ENCODE results near the gene PMS1. TPM values are rescaled to one million over a fixed set of nuclear protein-coding genes. Genes with fewer than 3 reads are reported as not detected.

The PMS1 gene
- total and polyA plus RNA-seq, 2 donors from 2014 or later = 6.9 to 23.5 TPM

- no peak for DNase-seq
- intact Hi-C loops (cut with DNase I) = no loop called here
- no peak overlapping the region for H3K27ac ChIP-seq (ENCODE audit: low read depth in 2 of 2, low read length in 2 of 2)
- no peaks in the 10 kb centered on the region for H3K36me3 ChIP-seq (ENCODE audit: control insufficient read depth in 2 of 3, insufficient read depth in 3 of 3, low read length in 3 of 3)
- no peaks in the 10 kb centered on the region for H3K27me3 ChIP-seq (ENCODE audit: control insufficient read depth, insufficient read depth, low read length)
- no peak for FAIRE-seq
- no peaks in the 10 kb centered on the region for H3K9me3 ChIP-seq (ENCODE audit: control insufficient read depth in 2 of 3, insufficient read depth in 1 of 3, low read length in 3 of 3)
- TF ChIP-seq CTCF (IDR thresholded peaks at IDR 0.05; ENCODE audit: borderline replicate concordance, extremely low read depth, insufficient read depth) = no peak
- H3K9ac ChIP-seq (ENCODE audit: low read length in 3 of 3) = no peak overlapping the region
- no peak overlapping the region for H3K4me3 ChIP-seq (ENCODE audit: low read length in 3 of 3)
- H3K4me1 ChIP-seq (ENCODE audit: control insufficient read depth in 2 of 3, insufficient read depth in 2 of 3, low read depth in 1 of 3, low read length in 3 of 3) = no peaks in the 10 kb centered on the region
These were observed 112.6 kb downstream of the PMS1 start for GRCh38 chr2:189896809-189897208.

GRCh38 chr2:189899101-189899500, 114.9 kb downstream of the PMS1 start:
- DNase-seq (no peak), FAIRE-seq (no peak)
- no peaks in the 10 kb centered on the region for H3K9me3 ChIP-seq (ENCODE audit: control insufficient read depth in 2 of 3, insufficient read depth in 1 of 3, low read length in 3 of 3)
- H3K4me3 ChIP-seq (ENCODE audit: low read length in 3 of 3) = no peak overlapping the region
- no peaks in the 10 kb centered on the region for H3K4me1 ChIP-seq (ENCODE audit: control insufficient read depth in 2 of 3, insufficient read depth in 2 of 3, low read depth in 1 of 3, low read length in 3 of 3)
- H3K9ac ChIP-seq (ENCODE audit: low read length in 3 of 3) = no peak overlapping the region
- H3K27ac ChIP-seq (ENCODE audit: low read depth in 2 of 2, low read length in 2 of 2) = no peak overlapping the region
- no peaks in the 10 kb centered on the region for H3K27me3 ChIP-seq (ENCODE audit: control insufficient read depth, insufficient read depth, low read length)
- intact Hi-C loops (cut with DNase I) = no loop called here
- no peak for TF ChIP-seq CTCF (IDR thresholded peaks at IDR 0.05; ENCODE audit: borderline replicate concordance, extremely low read depth, insufficient read depth)
- no peaks in the 10 kb centered on the region for H3K36me3 ChIP-seq (ENCODE audit: control insufficient read depth in 2 of 3, insufficient read depth in 3 of 3, low read length in 3 of 3)

GRCh38 chr2:189900726-189901125, 116.5 kb downstream of the PMS1 start:
- Histone ChIP-seq H3K36me3 (ENCODE audit: control insufficient read depth in 2 of 3, insufficient read depth in 3 of 3, low read length in 3 of 3) (no peaks in the 10 kb centered on the region), H3K4me1 (ENCODE audit: control insufficient read depth in 2 of 3, insufficient read depth in 2 of 3, low read depth in 1 of 3, low read length in 3 of 3) (no peaks in the 10 kb centered on the region), H3K27ac (ENCODE audit: low read depth in 2 of 2, low read length in 2 of 2) (no peak overlapping the region), H3K9me3 (ENCODE audit: control insufficient read depth in 2 of 3, insufficient read depth in 1 of 3, low read length in 3 of 3) (no peaks in the 10 kb centered on the region), H3K4me3 (ENCODE audit: low read length in 3 of 3) (no peak overlapping the region), H3K9ac (ENCODE audit: low read length in 3 of 3) (no peak overlapping the region), H3K27me3 (ENCODE audit: control insufficient read depth, insufficient read depth, low read length) (no peaks in the 10 kb centered on the region)
- FAIRE-seq (no peak), DNase-seq (no peak)
- no peak for TF ChIP-seq CTCF (IDR thresholded peaks at IDR 0.05; ENCODE audit: borderline replicate concordance, extremely low read depth, insufficient read depth)
- intact Hi-C loops (cut with DNase I) = no loop called here

- no peaks in the 10 kb centered on the region for H3K27me3 ChIP-seq (ENCODE audit: control insufficient read depth, insufficient read depth, low read length)
- DNase-seq (no peak), FAIRE-seq (no peak)
- no peaks in the 10 kb centered on the region for H3K9me3 ChIP-seq (ENCODE audit: control insufficient read depth in 2 of 3, insufficient read depth in 1 of 3, low read length in 3 of 3)
- intact Hi-C loops (cut with DNase I) = no loop called here
- H3K36me3 ChIP-seq (ENCODE audit: control insufficient read depth in 2 of 3, insufficient read depth in 3 of 3, low read length in 3 of 3) = no peaks in the 10 kb centered on the region
- no peak for TF ChIP-seq CTCF (IDR thresholded peaks at IDR 0.05; ENCODE audit: borderline replicate concordance, extremely low read depth, insufficient read depth)
- H3K4me3 ChIP-seq (ENCODE audit: low read length in 3 of 3) = no peak overlapping the region
- H3K27ac ChIP-seq (ENCODE audit: low read depth in 2 of 2, low read length in 2 of 2) = no peak overlapping the region
- H3K9ac ChIP-seq (ENCODE audit: low read length in 3 of 3) = no peak overlapping the region
- H3K4me1 ChIP-seq (ENCODE audit: control insufficient read depth in 2 of 3, insufficient read depth in 2 of 3, low read depth in 1 of 3, low read length in 3 of 3) = no peaks in the 10 kb centered on the region
These were observed 117.4 kb downstream of the PMS1 start for GRCh38 chr2:189901664-189902063.
